ENCODE measurements around the gene ZBTB7B. TPM values are rescaled to one million over a fixed set of nuclear protein-coding genes. Genes with fewer than 3 reads are reported as not detected.

The ZBTB7B gene
- total and polyA plus RNA-seq, 9 of the 15 experiments (the other 6 are each of a cell fraction or from before 2014, with no cell fraction given), result 0.04 to 46.5 (median 15.2) TPM

DNA sequence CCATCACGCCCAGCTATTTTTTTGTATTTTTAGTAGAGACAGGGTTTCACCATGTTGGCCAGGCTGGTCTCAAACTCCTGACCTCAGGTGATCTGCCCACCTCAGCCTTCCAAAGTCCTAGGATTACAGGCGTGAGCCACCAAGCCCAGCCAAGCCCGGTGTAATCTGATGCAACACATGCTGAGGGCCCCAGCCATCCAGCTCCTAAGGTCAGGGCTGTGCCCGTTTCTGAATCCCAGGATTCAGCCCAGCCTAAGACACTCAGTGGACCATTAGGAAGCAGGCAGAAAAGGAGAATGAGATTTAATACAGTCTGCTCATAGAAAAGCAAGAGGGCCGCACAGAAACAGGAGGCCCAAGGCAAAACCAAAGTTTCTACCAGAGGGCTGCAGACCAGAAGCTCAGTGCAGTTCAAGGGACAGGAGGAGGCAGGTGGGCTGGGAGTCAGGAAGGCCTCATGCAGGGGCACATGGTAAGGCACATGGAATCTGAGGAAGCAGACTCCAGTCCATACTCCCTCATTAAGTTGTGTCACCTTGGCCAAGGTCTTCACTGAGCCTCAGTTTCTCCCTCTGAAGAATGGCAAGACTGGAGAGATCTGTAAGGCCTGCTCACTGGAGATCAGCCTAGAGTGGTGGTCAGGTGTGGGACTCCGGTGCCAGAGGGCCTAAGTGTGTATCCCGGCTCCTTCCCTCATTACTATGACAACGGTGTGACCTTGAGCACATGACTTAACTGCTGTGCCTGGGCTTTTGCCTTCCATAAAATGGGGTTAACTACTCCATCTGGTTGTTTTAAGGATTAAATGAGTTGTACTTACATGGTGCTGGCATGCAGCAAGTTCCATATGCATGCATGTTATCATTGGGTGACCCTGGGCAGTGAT lies 46.1 kb downstream of the ZBTB7B start (continued):
- TF ChIP-seq ZNF431 (CRISPR knock-in tag; IDR thresholded peaks at IDR 0.05), result no peak
- TF ChIP-seq, protein P1, sequence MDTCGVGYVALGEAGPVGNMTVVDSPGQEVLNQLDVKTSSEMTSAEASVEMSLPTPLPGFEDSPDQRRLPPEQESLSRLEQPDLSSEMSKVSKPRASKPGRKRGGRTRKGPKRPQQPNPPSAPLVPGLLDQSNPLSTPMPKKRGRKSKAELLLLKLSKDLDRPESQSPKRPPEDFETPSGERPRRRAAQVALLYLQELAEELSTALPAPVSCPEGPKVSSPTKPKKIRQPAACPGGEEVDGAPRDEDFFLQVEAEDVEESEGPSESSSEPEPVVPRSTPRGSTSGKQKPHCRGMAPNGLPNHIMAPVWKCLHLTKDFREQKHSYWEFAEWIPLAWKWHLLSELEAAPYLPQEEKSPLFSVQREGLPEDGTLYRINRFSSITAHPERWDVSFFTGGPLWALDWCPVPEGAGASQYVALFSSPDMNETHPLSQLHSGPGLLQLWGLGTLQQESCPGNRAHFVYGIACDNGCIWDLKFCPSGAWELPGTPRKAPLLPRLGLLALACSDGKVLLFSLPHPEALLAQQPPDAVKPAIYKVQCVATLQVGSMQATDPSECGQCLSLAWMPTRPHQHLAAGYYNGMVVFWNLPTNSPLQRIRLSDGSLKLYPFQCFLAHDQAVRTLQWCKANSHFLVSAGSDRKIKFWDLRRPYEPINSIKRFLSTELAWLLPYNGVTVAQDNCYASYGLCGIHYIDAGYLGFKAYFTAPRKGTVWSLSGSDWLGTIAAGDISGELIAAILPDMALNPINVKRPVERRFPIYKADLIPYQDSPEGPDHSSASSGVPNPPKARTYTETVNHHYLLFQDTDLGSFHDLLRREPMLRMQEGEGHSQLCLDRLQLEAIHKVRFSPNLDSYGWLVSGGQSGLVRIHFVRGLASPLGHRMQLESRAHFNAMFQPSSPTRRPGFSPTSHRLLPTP (IDR thresholded peaks at IDR 0.05; ENCODE audit: borderline replicate concordance, extremely low read depth, insufficient read length), result no peak
- TF ChIP-seq NR2C1 (IDR thresholded peaks at IDR 0.05), result no peak
- 0 out of 2 replicates have a peak, but pooled peaks have one; percentile 38 for TF ChIP-seq NR2C1 (tag; IDR thresholded peaks at IDR 0.05)
- no peak for TF ChIP-seq CHD4 (IDR thresholded peaks at IDR 0.05; ENCODE audit: insufficient read depth, insufficient replicate concordance, low read depth, low read length, poor library complexity, severe bottlenecking)
- TF ChIP-seq NBN (IDR thresholded peaks at IDR 0.05; ENCODE audit: low read depth), result no peak
- TF ChIP-seq ZNF175 (CRISPR knock-in tag; IDR thresholded peaks at IDR 0.05; ENCODE audit: low read depth), result no peak
- no peak for TF ChIP-seq KAT8 (IDR thresholded peaks at IDR 0.05; ENCODE audit: low read depth)
- TF ChIP-seq FIP1L1 (IDR thresholded peaks at IDR 0.05; ENCODE audit: low read depth, low read length, poor library complexity, severe bottlenecking), result no peak
- TF ChIP-seq, protein P2, sequence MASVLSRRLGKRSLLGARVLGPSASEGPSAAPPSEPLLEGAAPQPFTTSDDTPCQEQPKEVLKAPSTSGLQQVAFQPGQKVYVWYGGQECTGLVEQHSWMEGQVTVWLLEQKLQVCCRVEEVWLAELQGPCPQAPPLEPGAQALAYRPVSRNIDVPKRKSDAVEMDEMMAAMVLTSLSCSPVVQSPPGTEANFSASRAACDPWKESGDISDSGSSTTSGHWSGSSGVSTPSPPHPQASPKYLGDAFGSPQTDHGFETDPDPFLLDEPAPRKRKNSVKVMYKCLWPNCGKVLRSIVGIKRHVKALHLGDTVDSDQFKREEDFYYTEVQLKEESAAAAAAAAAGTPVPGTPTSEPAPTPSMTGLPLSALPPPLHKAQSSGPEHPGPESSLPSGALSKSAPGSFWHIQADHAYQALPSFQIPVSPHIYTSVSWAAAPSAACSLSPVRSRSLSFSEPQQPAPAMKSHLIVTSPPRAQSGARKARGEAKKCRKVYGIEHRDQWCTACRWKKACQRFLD (CRISPR knock-in tag; IDR thresholded peaks at IDR 0.05), result no peak
- no peak for TF ChIP-seq DPF2 (IDR thresholded peaks at IDR 0.05)

Data from K562 (cell line).